OCI-LY3 (cell line): ENCODE results near the gene CHRDL2.

ENCODE experiments used
- EZH2phosphoT487 ChIP-seq: fragments of 200-600 bp; shearing (Covaris generic); IDR thresholded peaks from 2 replicates; pipeline ENCODE4 v1.6.1; 2018; ENCODE audit warnings: antibody characterized with exemption, mixed run types, low read depth
- TF ChIP-seq, protein P1 (sequence below): fragments of 200-600, 300-600 bp; sonication (generic); IDR thresholded peaks from 2 replicates; pipeline ENCODE4 v1.5.1; 2014; ENCODE audit warnings: antibody characterized with exemption, low read length, low read depth

DNA sequence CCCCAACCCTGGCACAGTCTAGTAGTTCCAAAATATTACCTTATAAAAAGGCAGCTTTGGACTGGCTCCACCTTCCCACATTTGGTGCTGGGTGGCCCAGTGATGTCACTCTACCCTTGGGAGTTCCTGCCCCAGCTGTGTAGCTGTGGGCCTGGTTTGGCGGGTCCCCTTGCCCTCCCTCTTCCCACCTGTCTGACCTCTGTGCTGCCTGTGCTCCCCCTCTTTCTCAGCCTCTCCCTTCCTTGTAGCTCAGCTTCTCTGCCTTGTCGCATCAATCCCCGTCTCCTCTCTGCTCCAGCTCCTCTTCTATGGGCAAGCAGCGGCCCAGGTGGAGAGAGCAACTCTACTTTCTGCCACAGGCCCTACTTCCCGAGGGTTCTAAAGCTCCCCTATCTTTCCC, 54.6 kb downstream of the CHRDL2 start:
- TF ChIP-seq, protein P1, sequence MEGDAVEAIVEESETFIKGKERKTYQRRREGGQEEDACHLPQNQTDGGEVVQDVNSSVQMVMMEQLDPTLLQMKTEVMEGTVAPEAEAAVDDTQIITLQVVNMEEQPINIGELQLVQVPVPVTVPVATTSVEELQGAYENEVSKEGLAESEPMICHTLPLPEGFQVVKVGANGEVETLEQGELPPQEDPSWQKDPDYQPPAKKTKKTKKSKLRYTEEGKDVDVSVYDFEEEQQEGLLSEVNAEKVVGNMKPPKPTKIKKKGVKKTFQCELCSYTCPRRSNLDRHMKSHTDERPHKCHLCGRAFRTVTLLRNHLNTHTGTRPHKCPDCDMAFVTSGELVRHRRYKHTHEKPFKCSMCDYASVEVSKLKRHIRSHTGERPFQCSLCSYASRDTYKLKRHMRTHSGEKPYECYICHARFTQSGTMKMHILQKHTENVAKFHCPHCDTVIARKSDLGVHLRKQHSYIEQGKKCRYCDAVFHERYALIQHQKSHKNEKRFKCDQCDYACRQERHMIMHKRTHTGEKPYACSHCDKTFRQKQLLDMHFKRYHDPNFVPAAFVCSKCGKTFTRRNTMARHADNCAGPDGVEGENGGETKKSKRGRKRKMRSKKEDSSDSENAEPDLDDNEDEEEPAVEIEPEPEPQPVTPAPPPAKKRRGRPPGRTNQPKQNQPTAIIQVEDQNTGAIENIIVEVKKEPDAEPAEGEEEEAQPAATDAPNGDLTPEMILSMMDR: no peak
- no peak for TF ChIP-seq EZH2phosphoT487
